Panc1 (cell line): Measurements from ENCODE around the gene PHKG2.

Experiments used
- POLR2AphosphoS5 ChIP-seq: IDR thresholded peaks from 2 replicates; pipeline ENCODE4 v1.6.1; 2012; ENCODE audit warnings: mild to moderate bottlenecking, low read depth, low read length, moderate library complexity
- REST ChIP-seq, 2 experiments: IDR thresholded peaks; 2 replicates each; pipeline ENCODE4 v1.6.1; 2011 to 2012; ENCODE audit warnings: low read depth in 2 of 2, control low read depth in 1 of 2, low read length in 1 of 2, mild to moderate bottlenecking in 1 of 2, moderate library complexity in 1 of 2; ENCODE audit not compliant: insufficient read depth in 1 of 2
- TCF7L2 ChIP-seq: IDR thresholded peaks from 2 replicates; pipeline ENCODE4 v1.6.1; 2011; ENCODE audit warnings: mild to moderate bottlenecking, low read depth, low read length, inconsistent platforms
- TF ChIP-seq, protein P1 (sequence below): fragments of 450-650 bp; IDR thresholded peaks from 2 replicates; pipeline ENCODE4 v1.5.1; 2017; ENCODE audit warnings: mild to moderate bottlenecking

GRCh38 chr16:30786936-30787612, 38.8 kb downstream of the PHKG2 start, which contains the start of gene ZNF629:
- TF ChIP-seq, protein P1, sequence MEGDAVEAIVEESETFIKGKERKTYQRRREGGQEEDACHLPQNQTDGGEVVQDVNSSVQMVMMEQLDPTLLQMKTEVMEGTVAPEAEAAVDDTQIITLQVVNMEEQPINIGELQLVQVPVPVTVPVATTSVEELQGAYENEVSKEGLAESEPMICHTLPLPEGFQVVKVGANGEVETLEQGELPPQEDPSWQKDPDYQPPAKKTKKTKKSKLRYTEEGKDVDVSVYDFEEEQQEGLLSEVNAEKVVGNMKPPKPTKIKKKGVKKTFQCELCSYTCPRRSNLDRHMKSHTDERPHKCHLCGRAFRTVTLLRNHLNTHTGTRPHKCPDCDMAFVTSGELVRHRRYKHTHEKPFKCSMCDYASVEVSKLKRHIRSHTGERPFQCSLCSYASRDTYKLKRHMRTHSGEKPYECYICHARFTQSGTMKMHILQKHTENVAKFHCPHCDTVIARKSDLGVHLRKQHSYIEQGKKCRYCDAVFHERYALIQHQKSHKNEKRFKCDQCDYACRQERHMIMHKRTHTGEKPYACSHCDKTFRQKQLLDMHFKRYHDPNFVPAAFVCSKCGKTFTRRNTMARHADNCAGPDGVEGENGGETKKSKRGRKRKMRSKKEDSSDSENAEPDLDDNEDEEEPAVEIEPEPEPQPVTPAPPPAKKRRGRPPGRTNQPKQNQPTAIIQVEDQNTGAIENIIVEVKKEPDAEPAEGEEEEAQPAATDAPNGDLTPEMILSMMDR: no peak
- TF ChIP-seq POLR2AphosphoS5 (peak; percentile 73), TCF7L2 (no peak), REST (IDR thresholded peaks at IDR 0.05; ENCODE audit: insufficient read depth in 1 of 2, low read depth in 2 of 2, low read length in 1 of 2) (no peak; a peak in 1 of 4 replicates)
